Measurements from ENCODE around the gene RAP2C.

DNA sequence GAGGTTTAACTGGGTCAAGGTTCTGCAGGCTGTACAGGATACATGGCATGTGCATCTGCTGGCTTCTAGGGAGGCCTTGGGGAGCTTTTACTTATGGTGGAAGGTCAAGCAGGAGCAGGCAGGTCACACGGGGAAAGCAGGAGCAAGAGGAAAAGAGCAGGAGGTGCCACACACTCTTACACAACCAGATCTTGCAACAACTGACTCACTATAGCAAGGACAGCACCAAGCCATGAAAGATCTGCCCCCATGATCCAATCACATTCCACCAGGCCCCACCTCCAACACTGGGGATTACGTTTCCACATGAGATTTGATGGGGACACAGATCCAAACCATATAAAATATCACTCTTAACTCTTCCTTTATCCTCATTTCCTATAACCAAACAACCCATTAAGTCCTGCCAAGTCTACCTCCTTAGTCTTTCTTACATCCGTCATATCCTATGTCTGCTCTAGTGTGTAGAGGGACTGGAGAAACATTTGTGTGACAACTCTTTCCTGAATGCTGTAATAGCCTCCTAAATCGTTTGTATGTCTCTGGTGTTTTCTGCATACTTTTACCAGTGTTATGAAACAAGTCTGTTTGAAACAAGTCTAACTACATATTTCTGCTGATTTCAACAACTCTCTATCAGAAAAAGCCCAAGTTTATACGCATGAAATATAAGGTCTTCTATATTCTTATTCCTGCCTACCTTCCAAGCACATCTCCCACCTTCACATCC is 8.3 kb upstream of the RAP2C start:
- TF ChIP-seq POLR2A (IDR thresholded peaks at IDR 0.05; ENCODE audit: low read depth) (no peak), POLR2AphosphoS5 (IDR thresholded peaks at IDR 0.05) (no peak), EP300 (IDR thresholded peaks at IDR 0.05) (no peak)
- TF ChIP-seq, protein P1, sequence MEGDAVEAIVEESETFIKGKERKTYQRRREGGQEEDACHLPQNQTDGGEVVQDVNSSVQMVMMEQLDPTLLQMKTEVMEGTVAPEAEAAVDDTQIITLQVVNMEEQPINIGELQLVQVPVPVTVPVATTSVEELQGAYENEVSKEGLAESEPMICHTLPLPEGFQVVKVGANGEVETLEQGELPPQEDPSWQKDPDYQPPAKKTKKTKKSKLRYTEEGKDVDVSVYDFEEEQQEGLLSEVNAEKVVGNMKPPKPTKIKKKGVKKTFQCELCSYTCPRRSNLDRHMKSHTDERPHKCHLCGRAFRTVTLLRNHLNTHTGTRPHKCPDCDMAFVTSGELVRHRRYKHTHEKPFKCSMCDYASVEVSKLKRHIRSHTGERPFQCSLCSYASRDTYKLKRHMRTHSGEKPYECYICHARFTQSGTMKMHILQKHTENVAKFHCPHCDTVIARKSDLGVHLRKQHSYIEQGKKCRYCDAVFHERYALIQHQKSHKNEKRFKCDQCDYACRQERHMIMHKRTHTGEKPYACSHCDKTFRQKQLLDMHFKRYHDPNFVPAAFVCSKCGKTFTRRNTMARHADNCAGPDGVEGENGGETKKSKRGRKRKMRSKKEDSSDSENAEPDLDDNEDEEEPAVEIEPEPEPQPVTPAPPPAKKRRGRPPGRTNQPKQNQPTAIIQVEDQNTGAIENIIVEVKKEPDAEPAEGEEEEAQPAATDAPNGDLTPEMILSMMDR (IDR thresholded peaks at IDR 0.05) = no peak
